HG03354 (cell line): ENCODE data around the gene RBM12.
A peak's percentile ranks its signal among the peaks of the same experiment; 100 is the strongest.
"Not testable (repeated sequence)": the region's sequence is repeated elsewhere in the genome, so short reads cannot be mapped to it uniquely, and the experiment has no call there.

Experiments
- ATAC-seq: cut with Tn5 transposase; IDR thresholded peaks from one replicate; pipeline ENCODE4 v1.9.1; 2021; ENCODE audit warnings: mild to moderate bottlenecking; ENCODE audit not compliant: unreplicated experiment, poor library complexity, severe bottlenecking

Gene RBM12

GRCh38 chr20:35698298-35699126 lies 33.8 kb upstream of the RBM12 start:
- ATAC-seq = peak; percentile 23

- no peak for ATAC-seq
These were observed 33.1 kb upstream of the RBM12 start for GRCh38 chr20:35697696-35698297.

- no peak for ATAC-seq
These were observed 31.3 kb upstream of the RBM12 start for GRCh38 chr20:35695978-35696377.

- ATAC-seq = no peak
These were observed 30.6 kb upstream of the RBM12 start for GRCh38 chr20:35695245-35695749.

GRCh38 chr20:35690265-35690664 lies 25.6 kb upstream of the RBM12 start:
- no peak for ATAC-seq

- ATAC-seq = not testable (repeated sequence)
These were observed 22.2 kb upstream of the RBM12 start for GRCh38 chr20:35686872-35687271.

GRCh38 chr20:35685368-35685767 lies 20.7 kb upstream of the RBM12 start:
- not testable (repeated sequence) for ATAC-seq

- ATAC-seq = no peak
These were observed 17.3 kb upstream of the RBM12 start for GRCh38 chr20:35681960-35682359.

GRCh38 chr20:35680452-35681183 lies 15.9 kb upstream of the RBM12 start:
- ATAC-seq = no peak

GRCh38 chr20:35674921-35675320 lies 10.2 kb upstream of the RBM12 start:
- no peak for ATAC-seq

- ATAC-seq = no peak
These were observed 9.2 kb upstream of the RBM12 start for GRCh38 chr20:35673884-35674283.

- ATAC-seq = no peak
These were observed 5.0 kb upstream of the RBM12 start for GRCh38 chr20:35669681-35670080.

GRCh38 chr20:35669221-35669620 lies 4.5 kb upstream of the RBM12 start:
- no peak for ATAC-seq

GRCh38 chr20:35665949-35666288 lies 1.2 kb upstream of the RBM12 start:
- ATAC-seq = no peak

- peak; percentile 42 for ATAC-seq
These were observed 909 bp downstream of the RBM12 start for GRCh38 chr20:35663516-35664465.

GRCh38 chr20:35662551-35662950 lies 2.1 kb downstream of the RBM12 start:
- ATAC-seq = no peak

- ATAC-seq = no peak
These were observed 2.8 kb downstream of the RBM12 start for GRCh38 chr20:35661908-35662307.

- ATAC-seq = no peak
These were observed 3.6 kb downstream of the RBM12 start for GRCh38 chr20:35661053-35661452.

GRCh38 chr20:35660122-35660937 lies 4.4 kb downstream of the RBM12 start:
- ATAC-seq = no peak
